SU-DHL-6 (cell line): Measurements from ENCODE around the gene PXMP4.

ENCODE experiments used
- H2AFZ ChIP-seq: fragments of 200-600 bp; sonication (generic); 2 replicates; pipeline ENCODE4 v1.6.1; 2014; ENCODE audit warnings: low read depth, mild to moderate bottlenecking, moderate library complexity, mixed read lengths, antibody characterized with exemption, low read length; ENCODE audit not compliant: severe bottlenecking
- H3F3A ChIP-seq: fragments of 200-600 bp; shearing (Covaris generic); 2 replicates; pipeline ENCODE4 v1.6.0; 2016; ENCODE audit warnings: antibody characterized with exemption, mild to moderate bottlenecking; ENCODE audit not compliant: insufficient read depth
- H3K27ac ChIP-seq: fragments of 200-600 bp; sonication (generic); 2 replicates; pipeline ENCODE4 v1.5.1; 2016; ENCODE audit warnings: low read depth, mild to moderate bottlenecking, low read length, moderate library complexity, mixed read lengths
- H3K27me3 ChIP-seq: fragments of 200-600 bp; sonication (generic), shearing (Covaris generic); 2 replicates; pipeline ENCODE4 v1.6.0; 2014; ENCODE audit warnings: mild to moderate bottlenecking, low read length
- H3K36me3 ChIP-seq: fragments of 200-600 bp; sonication (generic); 2 replicates; pipeline ENCODE4 v1.6.1; 2014; ENCODE audit warnings: mild to moderate bottlenecking, low read length, mixed read lengths
- H3K4me2 ChIP-seq: fragments of 300-600, 200-600 bp; shearing (Covaris generic), sonication (generic); 2 replicates; pipeline ENCODE4 v1.6.0; 2014; ENCODE audit warnings: low read length, low read depth, mild to moderate bottlenecking; ENCODE audit not compliant: poor library complexity, severe bottlenecking
- H3K4me3 ChIP-seq: fragments of 200-600 bp; sonication (generic); 2 replicates; pipeline ENCODE4 v1.5.1; 2014; ENCODE audit warnings: antibody characterized with exemption, low read length, mild to moderate bottlenecking, mixed read lengths; ENCODE audit not compliant: insufficient read depth, poor library complexity, severe bottlenecking
- H3K79me2 ChIP-seq: fragments of 200-600 bp; sonication (generic); 2 replicates; pipeline ENCODE4 v1.6.1; 2014; ENCODE audit warnings: mild to moderate bottlenecking, low read length, moderate library complexity; ENCODE audit not compliant: insufficient read depth
- H3K9ac ChIP-seq: fragments of 200-600 bp; sonication (generic); 2 replicates; pipeline ENCODE4 v1.7.0; 2014; ENCODE audit warnings: mild to moderate bottlenecking, low read length
- H3K9me2 ChIP-seq: fragments of 200-600 bp; sonication (generic); replicated peaks from 2 replicates; pipeline ENCODE4 v1.6.1; 2014; ENCODE audit warnings: low read length; ENCODE audit not compliant: insufficient read depth
- H3K9me3 ChIP-seq: fragments of 200-600 bp; sonication (generic); 2 replicates; pipeline ENCODE4 v1.6.1; 2014; ENCODE audit warnings: low read length, mixed read lengths; ENCODE audit not compliant: insufficient read depth
- H4K20me1 ChIP-seq: fragments of 200-600 bp; sonication (generic); 2 replicates; pipeline ENCODE4 v1.6.1; 2014; ENCODE audit warnings: low read depth, mild to moderate bottlenecking, antibody characterized with exemption, low read length, moderate library complexity, mixed read lengths
- CTCF ChIP-seq: fragments of 200-600 bp; sonication (generic); IDR thresholded peaks from one replicate; pipeline ENCODE4 v1.5.1; 2017; ENCODE audit warnings: antibody characterized with exemption, mild to moderate bottlenecking, low read length, moderate library complexity; ENCODE audit not compliant: insufficient read depth, poor library complexity, severe bottlenecking
- EZH2phosphoT487 ChIP-seq: fragments of 200-600 bp; sonication (generic), shearing (Covaris generic); conservative IDR thresholded peaks from 2 replicates; pipeline ENCODE4 v1.6.1; 2018; ENCODE audit warnings: mild to moderate bottlenecking, antibody characterized with exemption, low read length, moderate library complexity, mixed read lengths

Gene PXMP4

DNA sequence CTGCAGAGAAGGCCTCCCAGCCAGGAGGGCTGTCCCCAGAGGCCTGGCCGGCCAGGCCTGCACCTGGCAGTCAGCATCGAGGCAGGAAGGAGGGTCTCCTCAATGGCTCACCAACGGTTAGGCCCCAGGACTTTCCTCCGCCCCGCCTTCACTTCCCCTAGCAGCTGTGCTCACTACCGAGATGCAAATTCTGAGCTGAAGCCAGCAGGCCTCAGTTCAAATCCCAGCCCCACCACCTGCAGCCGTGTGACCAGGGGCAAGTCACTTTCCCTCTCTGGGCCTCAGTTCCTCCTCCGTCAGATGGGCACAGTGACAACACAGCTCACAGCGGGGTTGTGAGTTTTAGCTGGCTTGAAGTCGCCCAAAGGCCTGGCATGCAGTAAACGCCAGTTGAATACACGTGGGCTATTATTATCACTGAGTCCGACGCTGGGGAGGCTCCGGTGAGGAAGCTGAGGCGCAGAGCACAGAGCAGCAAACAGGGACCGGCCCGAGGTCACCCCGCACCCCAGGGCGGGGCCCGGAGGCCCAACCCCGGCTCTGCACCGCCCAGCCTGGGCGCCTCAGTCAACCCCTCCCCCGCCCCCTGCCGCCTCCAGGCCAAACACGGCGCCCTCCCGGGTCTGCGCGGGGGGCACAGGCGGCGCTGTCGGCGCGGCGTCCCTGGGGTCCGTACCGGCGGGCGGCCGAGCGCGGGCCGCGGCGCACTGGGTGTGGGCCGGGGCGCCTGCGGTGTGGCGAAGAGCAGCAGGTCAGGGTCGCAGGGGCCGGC lies 34.6 kb downstream of the PXMP4 start:
- H3K9me3 ChIP-seq, result no peaks in the 10 kb centered on the region
- H3K4me3 ChIP-seq, result peak overlapping the region; percentile 69
- H3F3A ChIP-seq, result peaks cover 51% of the 10 kb centered on the region
- H3K36me3 ChIP-seq, result no peaks in the 10 kb centered on the region
- peak overlapping the region; percentile 80 for H3K4me2 ChIP-seq
- peak overlapping the region; percentile 67 for H3K9ac ChIP-seq
- no peaks in the 10 kb centered on the region for H4K20me1 ChIP-seq
- H3K9me2 ChIP-seq, result no peaks in the 10 kb centered on the region
- TF ChIP-seq EZH2phosphoT487 (no peak), CTCF (no peak)
- H2AFZ ChIP-seq, result no peak overlapping the region
- H3K27ac ChIP-seq, result peak overlapping the region; percentile 94
- no peaks in the 10 kb centered on the region for H3K27me3 ChIP-seq
- peaks cover 46% of the 10 kb centered on the region for H3K79me2 ChIP-seq

GRCh38 chr20:33684533-33685327 lies 35.4 kb downstream of the PXMP4 start:
- no peaks in the 10 kb centered on the region for H3K27me3 ChIP-seq
- TF ChIP-seq CTCF (no peak), EZH2phosphoT487 (no peak)
- peak overlapping the region; percentile 58 for H3K4me3 ChIP-seq
- no peaks in the 10 kb centered on the region for H4K20me1 ChIP-seq
- H3K9me2 ChIP-seq, result no peaks in the 10 kb centered on the region
- H3K4me2 ChIP-seq, result peak overlapping the region; percentile 80
- no peak overlapping the region for H2AFZ ChIP-seq
- H3K79me2 ChIP-seq, result peaks cover 51% of the 10 kb centered on the region
- H3F3A ChIP-seq, result peaks cover 57% of the 10 kb centered on the region
- H3K9me3 ChIP-seq, result no peaks in the 10 kb centered on the region
- H3K9ac ChIP-seq, result peak overlapping the region; percentile 67
- no peaks in the 10 kb centered on the region for H3K36me3 ChIP-seq
- H3K27ac ChIP-seq, result peak overlapping the region; percentile 94

- Histone ChIP-seq H4K20me1 (no peaks in the 10 kb centered on the region), H3K79me2 (peaks cover 51% of the 10 kb centered on the region), H3K27ac (peak overlapping the region; percentile 94), H2AFZ (no peak overlapping the region), H3K9me3 (no peaks in the 10 kb centered on the region), H3K4me3 (no peak overlapping the region), H3K9ac (peak overlapping the region; percentile 52), H3F3A (peaks cover 63% of the 10 kb centered on the region), H3K4me2 (peak overlapping the region; percentile 61), H3K36me3 (0 out of 2 replicates have a peak, but pooled peaks cover 10% of the 10 kb centered on the region), H3K27me3 (no peaks in the 10 kb centered on the region), H3K9me2 (no peaks in the 10 kb centered on the region)
- TF ChIP-seq CTCF, result no peak
- no peak for TF ChIP-seq EZH2phosphoT487
Observed at GRCh38 chr20:33681728-33682353, 38.3 kb downstream of the PXMP4 start.
